Body of pancreas (tissue), 4 donors: ENCODE data around the gene TMEM184B. TPM values are rescaled to one million over a fixed set of nuclear protein-coding genes. Genes with fewer than 3 reads are reported as not detected.

ENCODE experiments used
- ATAC-seq: fragments of 150-250 bp; one replicate; pipeline ENCODE4 v1.9.1; 2016
- DNase-seq, 4 donors: peaks; one replicate each; pipeline ENCODE4 v3.0.0-alpha.2; 2019
- H3K27ac ChIP-seq, 4 donors: fragments of 200-600 bp; sonication (generic); 1 replicate in 3 of 4; 2 replicates in 1 of 4; pipeline versions ENCODE4 v1.5.1 to v1.6.1; 2016 to 2019; ENCODE audit warnings: mild to moderate bottlenecking in 1 of 4, mixed read lengths in 1 of 4, moderate library complexity in 1 of 4
- H3K27me3 ChIP-seq, 2 donors: fragments of 200-600 bp; sonication (generic); one replicate each; pipeline ENCODE4 v1.6.0; 2016; ENCODE audit warnings: mild to moderate bottlenecking in 1 of 2
- H3K36me3 ChIP-seq, 2 donors: fragments of 200-600 bp; sonication (generic); replicated peaks in 1 of 2; 2 replicates each; pipeline ENCODE4 v1.5.1; 2016; ENCODE audit warnings: low read depth in 2 of 2; ENCODE audit not compliant: insufficient read depth in 1 of 2
- H3K4me1 ChIP-seq: fragments of 200-600 bp; sonication (generic); one replicate; pipeline ENCODE4 v1.6.0; 2016
- H3K4me3 ChIP-seq, 2 donors: fragments of 200-600 bp; sonication (generic); 1 replicate in 1 of 2; 2 replicates in 1 of 2; pipeline ENCODE4 v1.5.1; 2016 to 2019
- H3K9me3 ChIP-seq, 3 donors: fragments of 200-600 bp; sonication (generic); 1 replicate in 2 of 3; 2 replicates in 1 of 3; pipeline ENCODE4 v1.5.1; 2016
- CTCF ChIP-seq, 7 experiments: fragments of 450-650 bp in 4 of 7; fragments of 200-600 bp in 3 of 7; sonication (generic) in 3 of 7; IDR thresholded peaks; one replicate each; pipeline ENCODE4 v1.5.1; 2016 to 2019; ENCODE audit warnings: antibody characterized with exemption in 7 of 7
- POLR2A ChIP-seq, 3 donors: fragments of 450-650 bp; IDR thresholded peaks; one replicate each; pipeline ENCODE4 v1.6.1; 2016; ENCODE audit warnings: antibody characterized with exemption in 3 of 3, mild to moderate bottlenecking in 2 of 3
- WGBS, 2 donors: methylation state at CpG; one replicate each; pipeline ENCODE4 v1.1.5; 2017; 5-methylcytosine and 5-hydroxymethylcytosine counted together
- intact Hi-C: fragments of 100-400 bp; cut with DNase I; formaldehyde crosslinking; loops from one replicate; pipeline ENCODE4 v1.15.1; 2023
- total RNA-seq, 2 donors: library from RNA; depleted of rRNA; stranded (reverse); fragments of >200 nt; gene quantifications; one replicate each; pipeline ENCODE4 v1.1.0, GENCODE V29; 2016

TMEM184B gene
- total RNA-seq, 2 donors from 2014 or later, result 28.7 to 31.4 TPM

GRCh38 chr22:38273135-38273826, 471 bp upstream of the TMEM184B start:
- intact Hi-C loops, result no loop called here
- WGBS, 2 donors, result 11 to 32% methylated on average over 14 to 26 of the region's 26 CpGs
- DNase-seq, result no peak
- Histone ChIP-seq H3K27ac (peak overlapping the region; percentile 77 to 92 (median 90)), H3K27me3 (no peaks in the 10 kb centered on the region), H3K9me3 (no peaks in the 10 kb centered on the region), H3K4me3 (peak overlapping the region in 1 of 2 donors; percentile 99), H3K4me1 (peaks cover 22% of the 10 kb centered on the region), H3K36me3 (no peaks in the 10 kb centered on the region)
- no peak for TF ChIP-seq CTCF (IDR thresholded peaks at IDR 0.05)
- TF ChIP-seq POLR2A (IDR thresholded peaks at IDR 0.05), result no peak
- peak; percentile 19 for ATAC-seq

GRCh38 chr22:38271927-38272372, 860 bp downstream of the TMEM184B start:
- ATAC-seq, result peak; percentile 49

GRCh38 chr22:38271101-38271500, 1.7 kb downstream of the TMEM184B start:
- ATAC-seq (no peak), DNase-seq (no peak)
- Histone ChIP-seq H3K27me3 (no peaks in the 10 kb centered on the region), H3K27ac (no peak overlapping the region), H3K36me3 (no peaks in the 10 kb centered on the region), H3K9me3 (no peaks in the 10 kb centered on the region), H3K4me1 (peaks cover 30% of the 10 kb centered on the region), H3K4me3 (no peak overlapping the region)
- TF ChIP-seq POLR2A (IDR thresholded peaks at IDR 0.05), result no peak
- no peak for TF ChIP-seq CTCF (IDR thresholded peaks at IDR 0.05)
- intact Hi-C loops, result no loop called here
- 87 to 100% methylated on average over 2 to 7 of the region's 7 CpGs for WGBS, 2 donors

More at GRCh38 chr22:38271927-38272372, 860 bp downstream of the TMEM184B start:
- no peaks in the 10 kb centered on the region for H3K27me3 ChIP-seq
- H3K36me3 ChIP-seq, result no peaks in the 10 kb centered on the region
- peak overlapping the region; percentile 77 to 92 (median 90) for H3K27ac ChIP-seq
- peak; percentile 56 to 81 (median 72) for DNase-seq
- H3K4me1 ChIP-seq, result peaks cover 22% of the 10 kb centered on the region
- intact Hi-C loops, result no loop called here
- WGBS, 2 donors, result 3 to 14% methylated on average over 4 to 7 of the region's 7 CpGs
- H3K4me3 ChIP-seq, result peak overlapping the region; percentile 95 to 99
- H3K9me3 ChIP-seq, result no peaks in the 10 kb centered on the region
- TF ChIP-seq POLR2A (IDR thresholded peaks at IDR 0.05) (peak in 1 of 3 donors; percentile 19), CTCF (IDR thresholded peaks at IDR 0.05) (no peak)

GRCh38 chr22:38270091-38270992, 2.5 kb downstream of the TMEM184B start:
- H3K4me3 ChIP-seq, result no peak overlapping the region
- WGBS, 2 donors, result 73 to 78% methylated on average over 11 to 13 of the region's 13 CpGs
- TF ChIP-seq CTCF (IDR thresholded peaks at IDR 0.05), result no peak
- no peak for TF ChIP-seq POLR2A (IDR thresholded peaks at IDR 0.05)
- H3K9me3 ChIP-seq, result no peaks in the 10 kb centered on the region
- no peak for DNase-seq
- H3K36me3 ChIP-seq, result no peaks in the 10 kb centered on the region
- H3K27me3 ChIP-seq, result no peaks in the 10 kb centered on the region
- ATAC-seq, result no peak
- H3K27ac ChIP-seq, result no peak overlapping the region
- intact Hi-C loops, result no loop called here
- H3K4me1 ChIP-seq, result peaks cover 35% of the 10 kb centered on the region
